DMS 273 treated with DMSO at 0.1 percent for 48 hours (cell line): ENCODE results near the gene APOA1.

Source experiments
- DNase-seq: peaks from one replicate; lab custom pipeline; 2025; lab: John Stamatoyannopoulos, UW

APOA1 gene

GRCh38 chr11:116788975-116789374 is 48.4 kb downstream of the APOA1 start:
- DNase-seq: no peak

GRCh38 chr11:116788534-116788933 is 48.9 kb downstream of the APOA1 start:
- no peak for DNase-seq

- DNase-seq: peak; percentile 24
These were observed 49.5 kb downstream of the APOA1 start, which contains the start of gene ZPR1 for GRCh38 chr11:116787786-116788486. Gene ZPR1 (minus strand): TSS chr11:116788023. CDS start chr11:116787990, 33 bp downstream.

- no peak for DNase-seq
These were observed 50.0 kb downstream of the APOA1 start for GRCh38 chr11:116787436-116787785.

DNA sequence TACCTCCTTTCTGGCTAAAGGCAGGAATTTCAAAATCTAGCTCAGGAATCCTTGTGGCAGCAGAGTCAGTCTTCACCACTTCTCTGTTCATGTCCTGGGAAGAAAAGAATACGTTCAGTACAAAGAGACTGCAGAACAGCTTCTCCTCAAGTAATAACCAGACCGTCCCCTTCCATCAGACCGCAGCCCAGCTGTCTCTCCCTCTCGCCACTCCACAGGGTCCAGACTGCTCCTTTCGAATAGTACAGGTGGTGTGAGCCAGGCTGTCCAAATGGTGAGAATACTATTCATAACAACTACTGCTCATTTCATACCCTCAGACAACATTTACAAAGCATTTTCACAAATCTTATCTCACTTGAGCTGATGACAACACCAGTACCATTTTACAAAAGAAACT is 50.5 kb downstream of the APOA1 start:
- DNase-seq: no peak

DNA sequence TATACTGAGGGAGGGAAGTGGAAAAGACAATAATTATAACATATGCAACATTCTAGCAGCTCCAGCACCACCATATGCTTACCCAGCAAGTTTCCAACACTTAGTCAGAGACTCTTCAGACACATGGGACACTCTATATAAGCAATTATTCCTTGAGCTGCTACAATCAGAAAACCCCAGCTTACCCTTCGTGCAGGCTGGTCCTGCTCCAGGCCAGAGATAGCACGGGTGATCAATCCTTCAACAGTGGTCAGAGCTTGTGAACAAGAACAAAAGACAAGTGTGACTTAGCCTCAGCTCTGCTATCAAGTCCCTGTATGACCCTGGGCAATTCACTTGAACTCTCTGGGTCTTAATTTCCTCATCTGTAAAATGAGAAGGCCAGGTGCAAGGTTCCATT is 51.1 kb downstream of the APOA1 start:
- DNase-seq: no peak
